SK-N-SH treated with all-trans-retinoic acid at 6 μM for 48 hours (cell line): ENCODE data around the gene OPHN1.

Experiments used
- ARNTL ChIP-seq: fragments of 450-650 bp; formaldehyde crosslinking; IDR thresholded peaks from 2 replicates; pipeline ENCODE4 v1.5.0; 2020; ENCODE audit warnings: low read depth, mild to moderate bottlenecking, moderate library complexity, borderline replicate concordance
- BACH2 ChIP-seq: fragments of 250-450 bp; sonication (Bioruptor Pico); IDR thresholded peaks from 2 replicates; pipeline ENCODE4 v1.9.0; 2021; ENCODE audit warnings: mild to moderate bottlenecking, borderline replicate concordance
- RARB ChIP-seq: fragments of 250-450 bp; sonication (Bioruptor Pico); IDR thresholded peaks from 2 replicates; pipeline ENCODE4 v1.8.0; 2021; ENCODE audit warnings: mild to moderate bottlenecking, moderate library complexity
- SNAI2 ChIP-seq: fragments of 250-450 bp; sonication (Bioruptor Pico); IDR thresholded peaks from 2 replicates; pipeline ENCODE4 v1.5.0; 2020; ENCODE audit warnings: mild to moderate bottlenecking, moderate library complexity
- TCF4 ChIP-seq: fragments of 250-450 bp; sonication (Bioruptor Pico); IDR thresholded peaks from 2 replicates; pipeline ENCODE4 v1.8.0; 2021; ENCODE audit warnings: mild to moderate bottlenecking, moderate library complexity, borderline replicate concordance
- ZC3H10 ChIP-seq: fragments of 250-450 bp; sonication (Bioruptor Pico); IDR thresholded peaks from 2 replicates; pipeline ENCODE4 v1.5.1; 2021; ENCODE audit warnings: mild to moderate bottlenecking, moderate library complexity
- ZFP3 ChIP-seq: fragments of 250-450 bp; sonication (Bioruptor Pico); IDR thresholded peaks from 2 replicates; pipeline ENCODE4 v1.5.0; 2020; ENCODE audit warnings: mild to moderate bottlenecking, moderate library complexity
- ZNF8 ChIP-seq: fragments of 450-650 bp; formaldehyde crosslinking; IDR thresholded peaks from 2 replicates; pipeline ENCODE4 v1.5.0; 2020; ENCODE audit warnings: mild to moderate bottlenecking, moderate library complexity
- TF ChIP-seq, protein P1 (sequence below): fragments of 250-450 bp; sonication (Bioruptor Pico); IDR thresholded peaks from 2 replicates; pipeline ENCODE4 v1.5.1; 2020; ENCODE audit warnings: low read depth, mild to moderate bottlenecking, moderate library complexity
- TF ChIP-seq, protein P2 (sequence below): fragments of 250-450 bp; sonication (Bioruptor Pico); IDR thresholded peaks from 2 replicates; pipeline ENCODE4 v1.8.0; 2020; ENCODE audit warnings: mild to moderate bottlenecking, moderate library complexity, borderline replicate concordance
- TF ChIP-seq, protein P3 (sequence below): fragments of 250-450 bp; sonication (Bioruptor Pico); IDR thresholded peaks from 2 replicates; pipeline ENCODE4 v1.8.0; 2021; ENCODE audit warnings: low read depth, mild to moderate bottlenecking, moderate library complexity, borderline replicate concordance
- TF ChIP-seq, protein P4 (sequence below): fragments of 250-450 bp; sonication (Bioruptor Pico); IDR thresholded peaks from 2 replicates; pipeline ENCODE4 v1.5.1; 2021; ENCODE audit warnings: mild to moderate bottlenecking, moderate library complexity

DNA sequence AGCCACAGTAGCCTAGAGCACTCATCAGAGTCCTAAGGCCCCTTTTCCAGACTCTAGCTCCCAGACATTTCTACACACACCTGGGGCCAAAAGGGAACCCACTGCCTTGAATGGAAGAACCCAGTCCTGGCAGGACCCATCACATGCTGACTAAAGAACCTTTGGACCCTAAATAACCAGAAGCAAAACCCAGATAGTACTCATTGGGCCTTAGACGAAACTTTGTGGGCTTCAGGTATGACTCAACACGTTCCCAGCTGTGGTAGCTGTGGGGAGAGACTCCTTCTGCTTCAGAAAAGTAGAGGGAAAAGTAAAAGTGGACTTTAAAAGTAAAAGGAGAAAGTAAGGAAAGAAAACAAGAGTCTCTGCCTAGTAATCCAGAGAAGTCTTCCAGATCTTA, 311.5 kb downstream of the OPHN1 start:
- TF ChIP-seq ZNF8 (CRISPR knock-in tag) = no peak
- TF ChIP-seq, protein P1, sequence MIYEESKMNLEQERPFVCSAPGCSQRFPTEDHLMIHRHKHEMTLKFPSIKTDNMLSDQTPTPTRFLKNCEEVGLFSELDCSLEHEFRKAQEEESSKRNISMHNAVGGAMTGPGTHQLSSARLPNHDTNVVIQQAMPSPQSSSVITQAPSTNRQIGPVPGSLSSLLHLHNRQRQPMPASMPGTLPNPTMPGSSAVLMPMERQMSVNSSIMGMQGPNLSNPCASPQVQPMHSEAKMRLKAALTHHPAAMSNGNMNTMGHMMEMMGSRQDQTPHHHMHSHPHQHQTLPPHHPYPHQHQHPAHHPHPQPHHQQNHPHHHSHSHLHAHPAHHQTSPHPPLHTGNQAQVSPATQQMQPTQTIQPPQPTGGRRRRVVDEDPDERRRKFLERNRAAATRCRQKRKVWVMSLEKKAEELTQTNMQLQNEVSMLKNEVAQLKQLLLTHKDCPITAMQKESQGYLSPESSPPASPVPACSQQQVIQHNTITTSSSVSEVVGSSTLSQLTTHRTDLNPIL (CRISPR knock-in tag) = no peak
- TF ChIP-seq, protein P2, sequence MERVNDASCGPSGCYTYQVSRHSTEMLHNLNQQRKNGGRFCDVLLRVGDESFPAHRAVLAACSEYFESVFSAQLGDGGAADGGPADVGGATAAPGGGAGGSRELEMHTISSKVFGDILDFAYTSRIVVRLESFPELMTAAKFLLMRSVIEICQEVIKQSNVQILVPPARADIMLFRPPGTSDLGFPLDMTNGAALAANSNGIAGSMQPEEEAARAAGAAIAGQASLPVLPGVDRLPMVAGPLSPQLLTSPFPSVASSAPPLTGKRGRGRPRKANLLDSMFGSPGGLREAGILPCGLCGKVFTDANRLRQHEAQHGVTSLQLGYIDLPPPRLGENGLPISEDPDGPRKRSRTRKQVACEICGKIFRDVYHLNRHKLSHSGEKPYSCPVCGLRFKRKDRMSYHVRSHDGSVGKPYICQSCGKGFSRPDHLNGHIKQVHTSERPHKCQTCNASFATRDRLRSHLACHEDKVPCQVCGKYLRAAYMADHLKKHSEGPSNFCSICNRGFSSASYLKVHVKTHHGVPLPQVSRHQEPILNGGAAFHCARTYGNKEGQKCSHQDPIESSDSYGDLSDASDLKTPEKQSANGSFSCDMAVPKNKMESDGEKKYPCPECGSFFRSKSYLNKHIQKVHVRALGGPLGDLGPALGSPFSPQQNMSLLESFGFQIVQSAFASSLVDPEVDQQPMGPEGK (CRISPR knock-in tag) = no peak
- TF ChIP-seq ZFP3 (CRISPR knock-in tag) = no peak
- TF ChIP-seq BACH2 (CRISPR knock-in tag) = no peak
- TF ChIP-seq, protein P3, sequence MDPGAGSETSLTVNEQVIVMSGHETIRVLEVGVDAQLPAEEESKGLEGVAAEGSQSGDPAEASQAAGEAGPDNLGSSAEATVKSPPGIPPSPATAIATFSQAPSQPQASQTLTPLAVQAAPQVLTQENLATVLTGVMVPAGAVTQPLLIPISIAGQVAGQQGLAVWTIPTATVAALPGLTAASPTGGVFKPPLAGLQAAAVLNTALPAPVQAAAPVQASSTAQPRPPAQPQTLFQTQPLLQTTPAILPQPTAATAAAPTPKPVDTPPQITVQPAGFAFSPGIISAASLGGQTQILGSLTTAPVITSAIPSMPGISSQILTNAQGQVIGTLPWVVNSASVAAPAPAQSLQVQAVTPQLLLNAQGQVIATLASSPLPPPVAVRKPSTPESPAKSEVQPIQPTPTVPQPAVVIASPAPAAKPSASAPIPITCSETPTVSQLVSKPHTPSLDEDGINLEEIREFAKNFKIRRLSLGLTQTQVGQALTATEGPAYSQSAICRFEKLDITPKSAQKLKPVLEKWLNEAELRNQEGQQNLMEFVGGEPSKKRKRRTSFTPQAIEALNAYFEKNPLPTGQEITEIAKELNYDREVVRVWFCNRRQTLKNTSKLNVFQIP = no peak
- TF ChIP-seq ARNTL (CRISPR knock-in tag) = no peak
- TF ChIP-seq ZC3H10 (CRISPR knock-in tag) = no peak
- TF ChIP-seq, protein P4, sequence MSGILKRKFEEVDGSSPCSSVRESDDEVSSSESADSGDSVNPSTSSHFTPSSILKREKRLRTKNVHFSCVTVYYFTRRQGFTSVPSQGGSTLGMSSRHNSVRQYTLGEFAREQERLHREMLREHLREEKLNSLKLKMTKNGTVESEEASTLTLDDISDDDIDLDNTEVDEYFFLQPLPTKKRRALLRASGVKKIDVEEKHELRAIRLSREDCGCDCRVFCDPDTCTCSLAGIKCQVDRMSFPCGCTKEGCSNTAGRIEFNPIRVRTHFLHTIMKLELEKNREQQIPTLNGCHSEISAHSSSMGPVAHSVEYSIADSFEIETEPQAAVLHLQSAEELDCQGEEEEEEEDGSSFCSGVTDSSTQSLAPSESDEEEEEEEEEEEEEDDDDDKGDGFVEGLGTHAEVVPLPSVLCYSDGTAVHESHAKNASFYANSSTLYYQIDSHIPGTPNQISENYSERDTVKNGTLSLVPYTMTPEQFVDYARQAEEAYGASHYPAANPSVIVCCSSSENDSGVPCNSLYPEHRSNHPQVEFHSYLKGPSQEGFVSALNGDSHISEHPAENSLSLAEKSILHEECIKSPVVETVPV (CRISPR knock-in tag) = no peak
- no peak for TF ChIP-seq RARB (CRISPR knock-in tag)
- TF ChIP-seq TCF4 (CRISPR knock-in tag) = no peak
- TF ChIP-seq SNAI2 (CRISPR knock-in tag) = no peak
